Measurements from ENCODE around the gene TBC1D2B. TPM values are rescaled to one million over a fixed set of nuclear protein-coding genes. Genes with fewer than 3 reads are reported as not detected.
A peak's percentile ranks its signal among the peaks of the same experiment; 100 is the strongest.
"Not testable (repeated sequence)": the region's sequence is repeated elsewhere in the genome, so short reads cannot be mapped to it uniquely, and the experiment has no call there.

The TBC1D2B gene
- total RNA-seq, 4 donors from 2014 or later: 31.3 to 58.8 (median 32.7) TPM

DNA sequence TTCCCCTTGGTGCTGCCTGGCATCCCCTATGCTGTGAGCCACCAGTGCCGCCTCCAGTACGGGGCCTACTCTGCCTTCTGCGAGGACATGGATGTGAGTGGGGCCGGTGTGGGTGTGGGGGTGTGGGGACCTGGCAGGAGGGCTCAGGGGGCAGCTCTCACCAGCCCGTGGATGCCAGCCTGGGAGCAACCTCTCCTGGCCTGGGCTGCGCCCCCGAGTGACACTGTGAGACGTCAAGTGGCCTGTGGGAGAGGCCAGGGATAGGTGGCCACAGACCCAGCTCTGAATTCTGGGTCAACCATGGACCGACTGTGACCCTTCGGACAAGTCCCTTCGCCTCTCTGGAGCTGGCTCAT lies 101.4 kb downstream of the TBC1D2B start:
- intact Hi-C loops (cut with DNase I); H3K9me3 ChIP-seq; H3K36me3 ChIP-seq; H3K4me3 ChIP-seq; DNase-seq (ENCODE audit: extremely low spot score); H3K27me3 ChIP-seq; H3K27ac ChIP-seq (replicated peaks in 1 of 4): not testable (repeated sequence)
- peaks cover 21 to 28% (median 27%) of the 10 kb centered on the region in 4 donors for H3K4me1 ChIP-seq
- 93% methylated on average over 7 of the region's 11 CpGs for WGBS

- intact Hi-C loops (cut with DNase I): no loop called here
- 68% methylated on average over 18 of the region's 26 CpGs for WGBS
- peaks cover 21 to 28% (median 27%) of the 10 kb centered on the region in 4 donors for H3K4me1 ChIP-seq
- peak overlapping the region in 3 of 4 donors; percentile 38 to 53 (median 38) for H3K27ac ChIP-seq (replicated peaks in 1 of 4)
- peak in 1 of 2 donors; percentile 38 for TF ChIP-seq POLR2AphosphoS5 (IDR thresholded peaks at IDR 0.05)
- TF ChIP-seq POLR2A (IDR thresholded peaks at IDR 0.05; ENCODE audit: low read depth): no peak
- H3K9me3 ChIP-seq: no peaks in the 10 kb centered on the region
- H3K27me3 ChIP-seq: no peaks in the 10 kb centered on the region
- H3K36me3 ChIP-seq: no peaks in the 10 kb centered on the region
- no peak overlapping the region for H3K4me3 ChIP-seq
- DNase-seq (ENCODE audit: extremely low spot score): no peak
Measured at GRCh38 chr15:77975332-77976094, 102.0 kb downstream of the TBC1D2B start.

GRCh38 chr15:77974416-77975331 lies 102.8 kb downstream of the TBC1D2B start:
- Histone ChIP-seq H3K4me1 (peaks cover 21 to 28% (median 27%) of the 10 kb centered on the region in 4 donors), H3K27ac (replicated peaks in 1 of 4) (peak overlapping the region; percentile 6 to 61 (median 38)), H3K36me3 (no peaks in the 10 kb centered on the region), H3K27me3 (no peaks in the 10 kb centered on the region), H3K4me3 (no peak overlapping the region), H3K9me3 (no peaks in the 10 kb centered on the region)
- WGBS: 94% methylated on average over 9 of the region's 14 CpGs
- TF ChIP-seq CTCF (IDR thresholded peaks at IDR 0.05) (no peak), POLR2A (IDR thresholded peaks at IDR 0.05; ENCODE audit: low read depth) (no peak), EP300 (IDR thresholded peaks at IDR 0.05) (no peak), POLR2AphosphoS5 (IDR thresholded peaks at IDR 0.05) (no peak)
- intact Hi-C loops (cut with DNase I): no loop called here
- DNase-seq (ENCODE audit: extremely low spot score): no peak

DNA sequence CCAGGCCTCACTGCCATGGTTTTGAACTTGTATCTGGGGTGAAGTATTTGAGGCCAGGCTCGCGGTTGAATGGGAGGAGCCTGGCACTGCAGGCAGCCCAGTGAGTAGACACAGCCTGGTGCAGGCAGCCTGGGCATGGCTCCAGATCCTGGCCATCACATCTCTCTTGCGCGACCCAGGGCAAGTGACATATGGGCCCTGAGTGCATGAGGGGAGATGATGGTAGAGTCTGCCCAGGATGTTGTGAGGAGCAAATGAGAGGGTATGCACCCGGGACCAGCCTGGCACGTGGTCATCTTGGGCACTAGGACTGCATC lies 103.5 kb downstream of the TBC1D2B start:
- Histone ChIP-seq H3K27me3 (no peaks in the 10 kb centered on the region), H3K4me3 (no peak overlapping the region), H3K9me3 (no peaks in the 10 kb centered on the region), H3K4me1 (peaks cover 21 to 28% (median 27%) of the 10 kb centered on the region in 4 donors), H3K27ac (replicated peaks in 1 of 4) (peak overlapping the region in 3 of 4 donors; percentile 38 to 61 (median 55)), H3K36me3 (no peaks in the 10 kb centered on the region)
- peak in 1 of 2 donors; percentile 7 for TF ChIP-seq POLR2AphosphoS5 (IDR thresholded peaks at IDR 0.05)
- TF ChIP-seq POLR2A (IDR thresholded peaks at IDR 0.05; ENCODE audit: low read depth): no peak
- TF ChIP-seq EP300 (IDR thresholded peaks at IDR 0.05): no peak
- TF ChIP-seq CTCF (IDR thresholded peaks at IDR 0.05): no peak
- intact Hi-C loops (cut with DNase I): no loop called here
- WGBS: no CpG with 5 or more reads among the region's 6 CpGs
- no peak for DNase-seq (ENCODE audit: extremely low spot score)

GRCh38 chr15:77973273-77974097 lies 104.0 kb downstream of the TBC1D2B start:
- intact Hi-C loops (cut with DNase I); H3K9me3 ChIP-seq; DNase-seq (ENCODE audit: extremely low spot score); H3K27me3 ChIP-seq; H3K36me3 ChIP-seq; H3K4me3 ChIP-seq: not testable (repeated sequence)
- WGBS: 80% methylated on average over 1 of the region's 22 CpGs
- H3K4me1 ChIP-seq: peaks cover 21 to 28% (median 27%) of the 10 kb centered on the region in 4 donors
- H3K27ac ChIP-seq (replicated peaks in 1 of 4): peak overlapping the region in 3 of 4 donors; percentile 37 to 61 (median 55)

GRCh38 chr15:77972706-77973105 lies 104.8 kb downstream of the TBC1D2B start:
- intact Hi-C loops (cut with DNase I); H3K27ac ChIP-seq (replicated peaks in 1 of 4); H3K4me3 ChIP-seq; H3K9me3 ChIP-seq; H3K27me3 ChIP-seq; DNase-seq (ENCODE audit: extremely low spot score); H3K36me3 ChIP-seq: not testable (repeated sequence)
- peaks cover 21 to 28% (median 27%) of the 10 kb centered on the region in 4 donors for H3K4me1 ChIP-seq
- WGBS: 80% methylated on average over 2 of the region's 6 CpGs

DNA sequence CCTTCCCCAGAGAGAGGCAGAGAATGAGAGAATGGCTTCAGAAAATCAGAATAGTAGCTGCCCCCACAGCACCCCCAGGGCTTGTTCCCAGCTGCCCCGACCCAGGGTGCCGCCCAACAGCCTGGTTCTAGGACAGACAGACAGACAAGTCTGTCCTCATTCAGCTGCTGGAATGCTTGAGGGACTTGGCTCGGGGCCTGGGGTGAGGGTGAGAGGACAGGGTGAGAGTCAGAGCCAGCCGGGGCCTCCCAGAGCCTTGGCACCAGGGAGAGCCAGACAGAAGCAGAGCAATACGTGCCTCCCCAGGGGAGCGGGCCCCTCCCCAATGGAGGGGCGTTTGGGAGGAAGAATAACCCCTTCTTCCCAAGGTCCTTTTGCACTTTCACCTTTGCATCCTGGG lies 105.6 kb downstream of the TBC1D2B start:
- DNase-seq (ENCODE audit: extremely low spot score); H3K36me3 ChIP-seq; intact Hi-C loops (cut with DNase I); H3K27me3 ChIP-seq; H3K4me3 ChIP-seq; H3K9me3 ChIP-seq; H3K27ac ChIP-seq (replicated peaks in 1 of 4): not testable (repeated sequence)
- 68% methylated on average over 7 of the region's 7 CpGs for WGBS
- peaks cover 21 to 28% (median 27%) of the 10 kb centered on the region in 4 donors for H3K4me1 ChIP-seq

DNA sequence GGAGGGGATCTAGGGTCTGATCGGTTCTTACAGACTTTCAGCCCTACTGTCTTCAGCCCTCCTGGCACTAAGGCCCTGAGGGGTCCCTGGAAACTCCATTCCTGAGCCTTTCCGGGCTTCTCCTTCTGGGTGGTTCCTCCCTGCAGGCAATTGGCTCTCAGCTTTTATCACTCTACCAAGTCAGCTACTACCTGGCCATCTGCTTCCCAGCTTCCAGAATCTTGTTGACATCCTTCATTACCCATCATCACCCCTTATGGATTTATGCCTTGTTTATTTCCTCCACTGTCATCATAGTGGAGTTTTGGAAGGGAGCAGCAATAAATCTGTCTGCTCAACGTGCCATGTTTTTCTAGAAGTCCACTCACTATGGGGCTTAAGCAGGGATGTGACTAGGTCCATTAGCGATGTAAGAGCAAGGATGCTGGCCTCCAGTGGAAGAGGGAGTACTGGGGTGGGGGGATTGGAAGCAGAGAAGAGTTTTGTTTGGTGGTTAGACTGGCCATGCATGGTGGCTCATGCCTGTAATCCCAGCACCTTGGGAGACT lies 106.6 kb downstream of the TBC1D2B start:
- DNase-seq (ENCODE audit: extremely low spot score); H3K4me3 ChIP-seq; H3K36me3 ChIP-seq; H3K27ac ChIP-seq (replicated peaks in 1 of 4); H3K27me3 ChIP-seq; H3K9me3 ChIP-seq; intact Hi-C loops (cut with DNase I): not testable (repeated sequence)
- H3K4me1 ChIP-seq: peaks cover 21 to 24% (median 24%) of the 10 kb centered on the region in 4 donors
- WGBS: 81% methylated on average over 2 of the region's 4 CpGs

Measured in esophagus muscularis mucosa (tissue), 4 donors.